Small intestine (tissue), 7 donors: ENCODE measurements around the gene UBE2R2. TPM values are rescaled to one million over a fixed set of nuclear protein-coding genes. Genes with fewer than 3 reads are reported as not detected.

Source experiments
- DNase-seq, 2 donors: peaks; one replicate each; pipeline versions ENCODE4 v3.0.0 to v3.0.0-alpha.2; 2013
- FAIRE-seq: peaks from 2 replicates; lab custom pipeline; 2012; peaks lifted over from hg19 to GRCh38; lab: Jason Lieb, UNC
- H3K27ac ChIP-seq, 3 donors: one replicate each; pipeline ENCODE4 v1.5.1; 2013; ENCODE audit warnings: low read length in 2 of 3, mild to moderate bottlenecking in 2 of 3, control low read depth in 1 of 3, inconsistent platforms in 1 of 3, low read depth in 1 of 3, moderate library complexity in 1 of 3
- H3K27me3 ChIP-seq, 3 donors: one replicate each; pipeline ENCODE4 v1.6.1; 2013; ENCODE audit warnings: low read length in 3 of 3, inconsistent platforms in 1 of 3; ENCODE audit not compliant: control insufficient read depth in 3 of 3, insufficient read depth in 3 of 3
- H3K36me3 ChIP-seq, 3 donors: one replicate each; pipeline ENCODE4 v1.6.1; 2013; ENCODE audit warnings: low read length in 3 of 3, inconsistent platforms in 1 of 3, low read depth in 1 of 3, mild to moderate bottlenecking in 1 of 3, moderate library complexity in 1 of 3; ENCODE audit not compliant: control insufficient read depth in 3 of 3, insufficient read depth in 2 of 3
- H3K4me1 ChIP-seq, 3 donors: one replicate each; pipeline ENCODE4 v1.6.1; 2013; ENCODE audit warnings: low read length in 2 of 3, inconsistent platforms in 1 of 3, low read depth in 1 of 3, mild to moderate bottlenecking in 1 of 3, moderate library complexity in 1 of 3; ENCODE audit not compliant: control insufficient read depth in 3 of 3, insufficient read depth in 2 of 3
- H3K4me3 ChIP-seq, 3 donors: one replicate each; pipeline ENCODE4 v1.5.1; 2013; ENCODE audit warnings: low read length in 3 of 3, control low read depth in 1 of 3, inconsistent platforms in 1 of 3, low read depth in 1 of 3, mild to moderate bottlenecking in 1 of 3, moderate library complexity in 1 of 3
- H3K9me3 ChIP-seq, 2 donors: one replicate each; pipeline ENCODE4 v1.6.1; 2013; ENCODE audit warnings: low read depth in 1 of 2, low read length in 1 of 2; ENCODE audit not compliant: control insufficient read depth in 2 of 2, insufficient read depth in 1 of 2
- WGBS, 3 donors: extraction: QIAGEN DNeasy Blood & Tissue Kit; methylation state at CpG; one replicate each; pipeline ENCODE4 v1.1.7; 2013; 5-methylcytosine and 5-hydroxymethylcytosine counted together
- polyA plus RNA-seq, 4 donors: library from polyadenylated mRNA; stranded (reverse) in 3 of 4; unstranded in 1 of 4; fragments of 200-250 nt in 3 of 4; fragments of 120-200 nt in 1 of 4; gene quantifications; one replicate each; pipeline versions ENCODE4 v1.2.1 to v1.2.3, GENCODE V29; 2013
- donor health status: healthy with polysubstance abuse.
- donor health status: control.
- donor health status: control.
- donor health status: Bipolar disorder and iron deficiency.
- donor health status: healthy.

The UBE2R2 gene
- polyA plus RNA-seq, 4 donors = 22.5 to 48.2 (median 36.0) TPM

DNA sequence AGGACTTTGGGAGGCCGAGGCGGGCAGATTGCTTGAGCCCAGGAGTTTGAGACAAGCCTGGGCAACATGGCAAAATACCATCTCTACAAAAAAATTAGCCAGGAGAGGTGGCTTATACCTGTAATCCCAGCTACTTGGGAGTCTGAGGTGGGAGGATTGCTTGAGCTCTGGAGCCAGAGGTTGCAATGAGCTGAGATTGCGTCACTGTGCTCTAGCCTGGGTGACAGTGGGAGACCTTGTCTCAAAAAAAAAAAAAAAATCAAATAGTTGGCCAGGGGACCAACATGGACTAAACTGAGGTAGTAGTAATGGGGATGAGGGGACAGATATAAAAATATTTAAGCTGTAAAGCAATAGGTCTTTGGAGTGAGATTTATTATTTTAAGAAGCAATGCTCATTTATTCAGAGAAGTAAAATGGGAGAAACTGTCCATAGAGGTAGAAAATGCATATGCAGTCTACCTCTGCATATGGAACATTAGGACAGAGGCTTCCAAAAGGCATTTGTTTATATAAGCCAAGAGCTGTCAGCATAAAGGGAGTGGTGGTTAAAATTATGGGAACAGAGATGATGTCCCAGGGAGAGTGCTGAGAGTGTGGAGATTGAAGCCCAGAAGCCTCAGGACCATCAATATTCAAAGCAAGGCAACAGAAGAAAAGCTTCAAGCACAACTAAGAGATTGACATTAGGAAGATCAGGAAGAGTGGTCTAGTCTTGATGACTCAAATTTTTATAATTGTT, 98.1 kb downstream of the UBE2R2 start:
- DNase-seq (no peak), FAIRE-seq (no peak)
- no peaks in the 10 kb centered on the region for H3K9me3 ChIP-seq
- no peak overlapping the region for H3K4me3 ChIP-seq
- H3K27ac ChIP-seq = no peak overlapping the region
- 82 to 99% (median 95%) methylated on average over 3 of the region's 3 CpGs for WGBS, 3 donors
- peaks cover 8 to 51% (median 15%) of the 10 kb centered on the region in 3 donors for H3K36me3 ChIP-seq
- H3K4me1 ChIP-seq = no peaks in the 10 kb centered on the region
- no peaks in the 10 kb centered on the region for H3K27me3 ChIP-seq

DNA sequence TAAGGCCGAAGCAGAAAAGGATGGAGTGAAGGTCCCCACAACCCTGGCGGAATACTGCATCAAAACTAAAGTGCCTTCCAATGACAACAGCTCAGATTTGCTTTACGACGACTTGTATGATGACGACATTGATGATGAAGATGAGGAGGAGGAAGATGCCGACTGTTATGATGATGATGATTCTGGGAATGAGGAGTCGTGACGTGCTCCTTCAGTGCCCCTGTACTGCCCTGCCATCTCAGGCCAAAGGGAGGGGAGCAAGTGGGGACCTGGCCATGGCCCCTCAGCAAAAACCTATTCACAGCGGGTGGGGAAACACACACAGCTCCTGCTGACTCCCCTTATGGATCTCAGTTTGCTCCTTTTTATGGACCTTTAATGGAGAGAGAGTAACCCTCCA, 100.1 kb downstream of the UBE2R2 start:
- H3K9me3 ChIP-seq = no peaks in the 10 kb centered on the region
- WGBS, 3 donors = 94 to 96% (median 95%) methylated on average over 9 of the region's 9 CpGs
- H3K27me3 ChIP-seq = no peaks in the 10 kb centered on the region
- FAIRE-seq = no peak
- H3K36me3 ChIP-seq = peaks cover 8 to 59% (median 18%) of the 10 kb centered on the region in 3 donors
- no peak for DNase-seq
- no peaks in the 10 kb centered on the region for H3K4me1 ChIP-seq
- H3K4me3 ChIP-seq = no peak overlapping the region
- H3K27ac ChIP-seq = no peak overlapping the region

- Histone ChIP-seq H3K4me3 (no peak overlapping the region), H3K4me1 (no peaks in the 10 kb centered on the region), H3K9me3 (no peaks in the 10 kb centered on the region), H3K27me3 (no peaks in the 10 kb centered on the region), H3K27ac (no peak overlapping the region), H3K36me3 (peaks cover 11 to 69% (median 22%) of the 10 kb centered on the region in 3 donors)
- no peak for FAIRE-seq
- no peak for DNase-seq
- WGBS, 3 donors = 88 to 93% (median 92%) methylated on average over 6 of the region's 6 CpGs
These were observed 102.4 kb downstream of the UBE2R2 start for GRCh38 chr9:33919276-33919897.

GRCh38 chr9:33921967-33922895, 105.3 kb downstream of the UBE2R2 start:
- Histone ChIP-seq H3K9me3 (no peaks in the 10 kb centered on the region), H3K4me3 (no peak overlapping the region), H3K36me3 (peaks cover 15 to 79% (median 25%) of the 10 kb centered on the region in 3 donors), H3K27ac (no peak overlapping the region), H3K4me1 (no peaks in the 10 kb centered on the region), H3K27me3 (no peaks in the 10 kb centered on the region)
- FAIRE-seq (no peak), DNase-seq (peak in 1 of 2 donors; percentile 31)
- 90 to 92% (median 90%) methylated on average over 14 of the region's 14 CpGs for WGBS, 3 donors

DNA sequence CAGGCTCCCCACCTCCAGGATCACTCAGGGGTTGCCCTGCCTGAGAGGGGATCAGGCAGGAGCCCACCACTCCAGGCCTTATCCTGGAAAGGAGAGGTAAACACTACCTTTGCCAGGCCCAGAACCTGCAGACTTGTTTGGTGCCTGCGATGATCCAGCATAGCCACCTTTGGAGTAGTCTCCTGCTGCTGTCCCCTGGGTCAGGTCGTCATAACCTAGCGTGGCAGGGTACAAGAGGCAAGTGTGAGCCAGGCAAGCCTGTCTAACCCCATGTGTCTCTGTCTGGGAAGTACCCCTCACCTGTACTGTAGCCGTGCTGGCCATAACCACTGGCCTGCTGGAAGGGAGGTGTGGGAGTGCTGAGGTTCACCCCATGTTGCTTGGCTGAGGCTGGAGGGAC, 106.1 kb downstream of the UBE2R2 start:
- H3K36me3 ChIP-seq = peaks cover 18 to 83% (median 24%) of the 10 kb centered on the region in 3 donors
- no peak overlapping the region for H3K4me3 ChIP-seq
- no peaks in the 10 kb centered on the region for H3K9me3 ChIP-seq
- H3K4me1 ChIP-seq = no peaks in the 10 kb centered on the region
- no peak overlapping the region for H3K27ac ChIP-seq
- FAIRE-seq (no peak), DNase-seq (no peak)
- WGBS, 3 donors = 88 to 92% (median 92%) methylated on average over 4 of the region's 4 CpGs
- H3K27me3 ChIP-seq = no peaks in the 10 kb centered on the region

DNA sequence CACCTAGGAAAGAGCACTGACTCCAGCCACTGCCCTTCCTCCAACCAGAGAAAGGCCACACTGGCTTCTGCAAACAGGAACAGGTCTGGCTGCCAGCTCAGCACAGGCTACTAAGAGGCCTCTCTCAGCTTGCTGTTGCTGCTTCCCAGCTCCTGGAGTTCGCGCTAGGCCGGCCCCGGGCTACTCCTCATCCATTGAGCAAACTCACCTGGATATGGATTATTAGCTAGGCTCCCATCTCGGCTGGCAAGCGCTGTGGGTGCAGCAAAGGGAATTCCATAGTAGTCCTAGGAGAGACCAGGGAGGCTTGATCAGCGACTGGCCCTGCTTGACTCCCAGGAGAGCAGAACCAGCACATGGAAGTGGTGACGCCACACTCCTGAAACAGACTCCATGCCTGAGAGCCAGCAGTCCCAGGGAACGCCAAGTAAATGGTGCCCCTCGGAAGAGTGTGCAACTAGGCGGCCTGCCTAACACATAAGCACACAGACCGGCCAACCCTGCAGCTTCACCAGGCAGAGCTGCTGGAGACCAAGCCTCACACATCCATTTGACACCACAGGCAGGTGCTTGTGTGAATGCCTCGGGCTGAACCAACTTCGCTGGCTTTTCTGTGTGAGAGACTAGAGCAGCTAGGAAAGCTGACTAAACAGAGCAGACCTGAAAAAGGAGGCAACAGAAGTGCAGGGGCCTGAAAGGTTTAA, 107.2 kb downstream of the UBE2R2 start:
- Histone ChIP-seq H3K27ac (no peak overlapping the region), H3K4me1 (no peaks in the 10 kb centered on the region), H3K9me3 (no peaks in the 10 kb centered on the region), H3K36me3 (peaks cover 12 to 87% (median 16%) of the 10 kb centered on the region in 3 donors), H3K4me3 (no peak overlapping the region), H3K27me3 (no peaks in the 10 kb centered on the region)
- WGBS, 3 donors = 87 to 89% (median 88%) methylated on average over 14 of the region's 14 CpGs
- no peak for FAIRE-seq
- no peak for DNase-seq

- WGBS, 3 donors = 66 to 75% (median 67%) methylated on average over 17 of the region's 17 CpGs
- DNase-seq (peak; percentile 63), FAIRE-seq (no peak)
- H3K27ac ChIP-seq = no peak overlapping the region
- no peaks in the 10 kb centered on the region for H3K4me1 ChIP-seq
- no peak overlapping the region for H3K4me3 ChIP-seq
- H3K27me3 ChIP-seq = no peaks in the 10 kb centered on the region
- H3K9me3 ChIP-seq = no peaks in the 10 kb centered on the region
- peaks cover 12 to 89% (median 15%) of the 10 kb centered on the region in 3 donors for H3K36me3 ChIP-seq
These were observed 108.2 kb downstream of the UBE2R2 start for GRCh38 chr9:33924978-33925797.
